ENCODE data around the gene ZFHX2.

ZFHX2 gene

GRCh38 chr14:23529016-23529415 lies 22.5 kb downstream of the ZFHX2 start:
- H3K9me2 ChIP-seq (ENCODE audit: low read depth, low read length): no peaks in the 10 kb centered on the region
- no peaks in the 10 kb centered on the region for H4K20me1 ChIP-seq (ENCODE audit: insufficient read depth, low read length)
- no peak overlapping the region for H3K4me2 ChIP-seq (ENCODE audit: low read length)
- no peaks in the 10 kb centered on the region for H3K79me2 ChIP-seq (ENCODE audit: insufficient read depth, low read length)
- TF ChIP-seq EZH2 (IDR thresholded peaks at IDR 0.05; ENCODE audit: borderline replicate concordance, low read length) (no peak), CTCF (IDR thresholded peaks at IDR 0.05; ENCODE audit: low read length) (no peak)
- no peak overlapping the region for H2AFZ ChIP-seq (ENCODE audit: low read length)
- no peaks in the 10 kb centered on the region for H3K4me1 ChIP-seq (ENCODE audit: insufficient read depth, low read length, severe bottlenecking)
- H3K9ac ChIP-seq (ENCODE audit: low read length): no peak overlapping the region
- no peaks in the 10 kb centered on the region for H3F3A ChIP-seq (ENCODE audit: insufficient read depth, low read length)
- no peak overlapping the region for H3K27ac ChIP-seq (ENCODE audit: low read depth, low read length, poor library complexity, severe bottlenecking)
- no peaks in the 10 kb centered on the region for H3K27me3 ChIP-seq (ENCODE audit: insufficient read depth, low read length)
- no peaks in the 10 kb centered on the region for H3K36me3 ChIP-seq (ENCODE audit: insufficient read depth, low read length)
- no peaks in the 10 kb centered on the region for H3K9me3 ChIP-seq (ENCODE audit: low read length)
- no peak overlapping the region for H3K4me3 ChIP-seq (ENCODE audit: low read depth, low read length, poor library complexity, severe bottlenecking)

- Histone ChIP-seq H3K27me3 (ENCODE audit: insufficient read depth, low read length) (no peaks in the 10 kb centered on the region), H4K20me1 (ENCODE audit: insufficient read depth, low read length) (no peaks in the 10 kb centered on the region), H3K9me3 (ENCODE audit: low read length) (no peaks in the 10 kb centered on the region), H3K4me2 (ENCODE audit: low read length) (no peak overlapping the region), H3K27ac (ENCODE audit: low read depth, low read length, poor library complexity, severe bottlenecking) (no peak overlapping the region), H3F3A (ENCODE audit: insufficient read depth, low read length) (no peaks in the 10 kb centered on the region), H3K9ac (ENCODE audit: low read length) (no peak overlapping the region), H3K9me2 (ENCODE audit: low read depth, low read length) (no peaks in the 10 kb centered on the region), H2AFZ (ENCODE audit: low read length) (no peak overlapping the region), H3K4me3 (ENCODE audit: low read depth, low read length, poor library complexity, severe bottlenecking) (no peak overlapping the region), H3K4me1 (ENCODE audit: insufficient read depth, low read length, severe bottlenecking) (no peaks in the 10 kb centered on the region), H3K36me3 (ENCODE audit: insufficient read depth, low read length) (no peaks in the 10 kb centered on the region), H3K79me2 (ENCODE audit: insufficient read depth, low read length) (no peaks in the 10 kb centered on the region)
- TF ChIP-seq EZH2 (IDR thresholded peaks at IDR 0.05; ENCODE audit: borderline replicate concordance, low read length): no peak
- no peak for TF ChIP-seq CTCF (IDR thresholded peaks at IDR 0.05; ENCODE audit: low read length)
These were observed 23.0 kb downstream of the ZFHX2 start for GRCh38 chr14:23528555-23528954.

GRCh38 chr14:23525611-23526010 lies 26.0 kb downstream of the ZFHX2 start:
- Histone ChIP-seq H4K20me1 (ENCODE audit: insufficient read depth, low read length) (no peaks in the 10 kb centered on the region), H3K27me3 (ENCODE audit: insufficient read depth, low read length) (no peaks in the 10 kb centered on the region), H3F3A (ENCODE audit: insufficient read depth, low read length) (no peaks in the 10 kb centered on the region), H3K27ac (ENCODE audit: low read depth, low read length, poor library complexity, severe bottlenecking) (no peak overlapping the region), H3K4me1 (ENCODE audit: insufficient read depth, low read length, severe bottlenecking) (no peaks in the 10 kb centered on the region), H3K4me2 (ENCODE audit: low read length) (no peak overlapping the region), H2AFZ (ENCODE audit: low read length) (no peak overlapping the region), H3K9me2 (ENCODE audit: low read depth, low read length) (no peaks in the 10 kb centered on the region), H3K9me3 (ENCODE audit: low read length) (no peaks in the 10 kb centered on the region), H3K4me3 (ENCODE audit: low read depth, low read length, poor library complexity, severe bottlenecking) (no peak overlapping the region), H3K36me3 (ENCODE audit: insufficient read depth, low read length) (no peaks in the 10 kb centered on the region), H3K9ac (ENCODE audit: low read length) (no peak overlapping the region), H3K79me2 (ENCODE audit: insufficient read depth, low read length) (no peaks in the 10 kb centered on the region)
- no peak for TF ChIP-seq CTCF (IDR thresholded peaks at IDR 0.05; ENCODE audit: low read length)
- no peak for TF ChIP-seq EZH2 (IDR thresholded peaks at IDR 0.05; ENCODE audit: borderline replicate concordance, low read length)
